HepG2 (cell line): ENCODE data around the gene PIGO. TPM values are rescaled to one million over a fixed set of nuclear protein-coding genes. Genes with fewer than 3 reads are reported as not detected.
A peak's percentile ranks its signal among the peaks of the same experiment; 100 is the strongest.

Source experiments
- BORCS8-MEF2B ChIP-seq: sonication (generic); formaldehyde crosslinking; IDR thresholded peaks from 2 replicates; pipeline ENCODE4 v1.8.0; 2022; ENCODE audit warnings: mild to moderate bottlenecking, missing genetic modification reagents
- CTCF ChIP-seq: sonication (generic); formaldehyde crosslinking; IDR thresholded peaks from 2 replicates; pipeline ENCODE4 v1.5.0; 2020; ENCODE audit warnings: mild to moderate bottlenecking, missing genetic modification reagents, moderate library complexity
- ELK4 ChIP-seq: sonication (generic); formaldehyde crosslinking; IDR thresholded peaks from 2 replicates; pipeline ENCODE4 v1.9.0; 2021; ENCODE audit warnings: missing genetic modification reagents, borderline replicate concordance
- HMGXB3 ChIP-seq: sonication (generic); formaldehyde crosslinking; IDR thresholded peaks from 2 replicates; pipeline ENCODE4 v1.4.0; 2020; ENCODE audit warnings: missing genetic modification reagents, borderline replicate concordance
- MTA3 ChIP-seq: sonication (generic); formaldehyde crosslinking; IDR thresholded peaks from 2 replicates; pipeline ENCODE4 v1.4.0; 2020; ENCODE audit warnings: missing genetic modification reagents
- MXD1 ChIP-seq: sonication (generic); formaldehyde crosslinking; IDR thresholded peaks from 2 replicates; pipeline ENCODE4 v1.4.0; 2020; ENCODE audit warnings: mild to moderate bottlenecking, missing genetic modification reagents
- SALL1 ChIP-seq: sonication (generic); formaldehyde crosslinking; IDR thresholded peaks from 2 replicates; pipeline ENCODE4 v1.8.0; 2022; ENCODE audit warnings: mild to moderate bottlenecking, missing genetic modification reagents
- SALL2 ChIP-seq: sonication (generic); formaldehyde crosslinking; IDR thresholded peaks from 2 replicates; pipeline ENCODE4 v1.8.1; 2023; ENCODE audit warnings: mild to moderate bottlenecking, missing genetic modification reagents, inconsistent platforms
- ZBTB3 ChIP-seq: sonication (generic); formaldehyde crosslinking; IDR thresholded peaks from 2 replicates; pipeline ENCODE4 v1.4.0; 2020; ENCODE audit warnings: low read depth, mild to moderate bottlenecking, moderate library complexity, missing genetic modification reagents, borderline replicate concordance
- ZBTB44 ChIP-seq: sonication (generic); formaldehyde crosslinking; IDR thresholded peaks from 2 replicates; pipeline ENCODE4 v1.4.0; 2020; ENCODE audit warnings: missing genetic modification reagents
- ZC3H4 ChIP-seq: sonication (generic); formaldehyde crosslinking; IDR thresholded peaks from 2 replicates; pipeline ENCODE4 v1.4.0; 2020; ENCODE audit warnings: missing genetic modification reagents, borderline replicate concordance
- ZNF33A ChIP-seq: sonication (generic); formaldehyde crosslinking; IDR thresholded peaks from 2 replicates; pipeline ENCODE4 v1.5.1; 2020; ENCODE audit warnings: missing genetic modification reagents, mild to moderate bottlenecking, moderate library complexity, borderline replicate concordance
- ZNF33B ChIP-seq: sonication (generic); formaldehyde crosslinking; IDR thresholded peaks from 2 replicates; pipeline ENCODE4 v1.5.1; 2020; ENCODE audit warnings: mild to moderate bottlenecking, missing genetic modification reagents
- ZNF605 ChIP-seq: sonication (generic); formaldehyde crosslinking; IDR thresholded peaks from 2 replicates; pipeline ENCODE4 v1.8.0; 2022; ENCODE audit warnings: mild to moderate bottlenecking, missing genetic modification reagents
- ZSCAN5A ChIP-seq: sonication (generic); formaldehyde crosslinking; IDR thresholded peaks from 2 replicates; pipeline ENCODE4 v1.8.0; 2022; ENCODE audit warnings: mild to moderate bottlenecking, missing genetic modification reagents, borderline replicate concordance
- ZSCAN9 ChIP-seq: IDR thresholded peaks from 2 replicates; pipeline ENCODE4 v1.6.1; 2016; ENCODE audit warnings: borderline replicate concordance
- polyA plus RNA-seq, 8 experiments: library from polyadenylated mRNA; depleted of rRNA in 3 of 8; stranded (reverse) in 7 of 8; unstranded in 1 of 8; fragments of >200 nt; fragmentation: Illumina TruSeq in 4 of 8; extraction: Trizol in 4 of 8; gene quantifications; 2 replicates each; pipeline versions ENCODE4 v1.2.1 to v1.2.3, GENCODE V29; 2011 to 2016; ENCODE audit warnings: low read depth in 4 of 8, missing spikeins in 1 of 8, mixed read lengths in 1 of 8; ENCODE audit not compliant: insufficient read depth in 1 of 8
- total RNA-seq, 5 experiments: library from RNA; depleted of rRNA; stranded (reverse); fragments of >200 nt; fragmentation: Illumina TruSeq; extraction: Trizol; gene quantifications; 2 replicates each; pipeline ENCODE4 v1.2.3, GENCODE V29; 2016; ENCODE audit warnings: low read depth in 1 of 5

PIGO gene
- total and polyA plus RNA-seq, 2 of the 13 experiments (the other 11 are each of a cell fraction or from before 2014, with no cell fraction given), result 20.5 to 26.2 TPM

GRCh38 chr9:35071814-35072460, 24.5 kb downstream of the PIGO start (continued):
- TF ChIP-seq HMGXB3 (CRISPR knock-in tag), result no peak
- peak; percentile 14; the same call in 1 of the 2 replicates for TF ChIP-seq ZNF33B (CRISPR knock-in tag)
- TF ChIP-seq MXD1 (CRISPR knock-in tag), result peak; percentile 82
- no peak; the same call in 1 of the 2 replicates for TF ChIP-seq BORCS8-MEF2B (CRISPR knock-in tag)
- no peak for TF ChIP-seq ELK4 (CRISPR knock-in tag)
- TF ChIP-seq ZNF605 (CRISPR knock-in tag), result no peak
- TF ChIP-seq CTCF (CRISPR knock-in tag), result peak; percentile 69
- no peak for TF ChIP-seq MTA3 (CRISPR knock-in tag)
- TF ChIP-seq SALL2 (CRISPR knock-in tag), result no peak; the same call in 1 of the 2 replicates
- TF ChIP-seq ZNF33A (CRISPR knock-in tag), result peak; percentile 93; the same call in 1 of the 2 replicates
- peak; percentile 75; the same call in 1 of the 2 replicates for TF ChIP-seq ZBTB3 (CRISPR knock-in tag)
- 0 out of 2 replicates have a peak, but pooled peaks have one; percentile 49 for TF ChIP-seq ZSCAN5A
- no peak; the same call in 1 of the 2 replicates for TF ChIP-seq ZC3H4
- 0 out of 2 replicates have a peak, but pooled peaks have one; percentile 15 for TF ChIP-seq ZBTB44 (CRISPR knock-in tag)
- no peak for TF ChIP-seq ZSCAN9 (CRISPR knock-in tag)
- peak; percentile 64 for TF ChIP-seq SALL1 (CRISPR knock-in tag)
